NCI-H774 (cell line): ENCODE results near the gene PLCD1.

Experiments used
- DNase-seq: peaks from one replicate; lab custom pipeline; 2025; lab: John Stamatoyannopoulos, UW

PLCD1 gene

GRCh38 chr3:38016847-38017444 lies 12.5 kb downstream of the PLCD1 start:
- DNase-seq: no peak

GRCh38 chr3:38016410-38016809 lies 13.0 kb downstream of the PLCD1 start:
- DNase-seq: no peak

GRCh38 chr3:38015984-38016383 lies 13.5 kb downstream of the PLCD1 start:
- no peak for DNase-seq

- no peak for DNase-seq
Measured at GRCh38 chr3:38015485-38015884, 14.0 kb downstream of the PLCD1 start.

GRCh38 chr3:38011111-38011510 lies 18.3 kb downstream of the PLCD1 start:
- no peak for DNase-seq

- DNase-seq: no peak
Measured at GRCh38 chr3:38009807-38010591, 19.4 kb downstream of the PLCD1 start.

- no peak for DNase-seq
Measured at GRCh38 chr3:38008971-38009580, 20.4 kb downstream of the PLCD1 start.

GRCh38 chr3:38008191-38008701 lies 21.2 kb downstream of the PLCD1 start:
- no peak for DNase-seq

- no peak for DNase-seq
Measured at GRCh38 chr3:38007754-38008090, 21.7 kb downstream of the PLCD1 start.

GRCh38 chr3:38006445-38006995 lies 22.9 kb downstream of the PLCD1 start:
- DNase-seq: no peak

GRCh38 chr3:38006031-38006430 lies 23.4 kb downstream of the PLCD1 start:
- no peak for DNase-seq

GRCh38 chr3:38005076-38006020 lies 24.1 kb downstream of the PLCD1 start:
- DNase-seq: no peak

- no peak for DNase-seq
Measured at GRCh38 chr3:38004415-38005075, 24.9 kb downstream of the PLCD1 start.

GRCh38 chr3:38003817-38004414 lies 25.5 kb downstream of the PLCD1 start:
- DNase-seq: no peak

GRCh38 chr3:38003371-38003816 lies 26.0 kb downstream of the PLCD1 start:
- no peak for DNase-seq

GRCh38 chr3:38002940-38003339 lies 26.5 kb downstream of the PLCD1 start:
- no peak for DNase-seq

- DNase-seq: no peak
Measured at GRCh38 chr3:38002291-38002876, 27.1 kb downstream of the PLCD1 start.

GRCh38 chr3:38001456-38002081 lies 27.9 kb downstream of the PLCD1 start:
- DNase-seq: no peak

GRCh38 chr3:38000965-38001455 lies 28.4 kb downstream of the PLCD1 start:
- no peak for DNase-seq
